ENCODE measurements around the gene HSPBP1.

Gene HSPBP1

DNA sequence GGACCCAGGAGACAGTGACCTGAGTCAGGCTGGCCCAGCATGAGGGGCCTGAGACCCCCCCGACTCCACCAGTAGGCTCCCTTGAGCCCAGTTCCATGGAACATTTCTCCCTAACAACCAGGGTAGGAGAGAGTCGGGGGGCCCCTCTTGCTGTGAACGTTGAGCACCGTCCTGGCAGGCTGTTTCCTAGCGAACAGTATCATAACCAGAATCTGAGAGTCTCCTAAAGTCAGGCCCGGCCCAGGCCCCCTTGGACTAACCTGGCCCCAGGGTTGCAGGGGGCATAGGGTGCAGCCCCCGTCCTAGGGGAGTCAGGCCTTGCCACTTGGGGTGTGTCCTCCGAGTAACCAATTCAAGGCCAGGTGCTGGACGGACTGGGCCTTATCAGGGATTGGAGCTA lies 31.5 kb upstream of the HSPBP1 start:
- Mint-ChIP-seq H3K27ac (no peak overlapping the region), H3K4me1 (ENCODE audit: low read depth) (no peaks in the 10 kb centered on the region), H3K9me3 (no peaks in the 10 kb centered on the region), H3K4me3 (no peak overlapping the region), H3K36me3 (ENCODE audit: low read depth) (peaks cover 3% of the 10 kb centered on the region), H3K27me3 (ENCODE audit: low read depth) (no peaks in the 10 kb centered on the region)

- peaks cover 2% of the 10 kb centered on the region for H3K4me1 Mint-ChIP-seq (ENCODE audit: low read depth)
- peaks cover 3% of the 10 kb centered on the region for H3K36me3 Mint-ChIP-seq (ENCODE audit: low read depth)
- H3K4me3 Mint-ChIP-seq = no peak overlapping the region
- H3K27ac Mint-ChIP-seq = no peak overlapping the region
- H3K27me3 Mint-ChIP-seq (ENCODE audit: low read depth) = no peaks in the 10 kb centered on the region
- H3K9me3 Mint-ChIP-seq = no peaks in the 10 kb centered on the region
These were observed 30.6 kb upstream of the HSPBP1 start for GRCh38 chr19:55310498-55310897.

- H3K27me3 Mint-ChIP-seq (ENCODE audit: low read depth) = no peaks in the 10 kb centered on the region
- no peak overlapping the region for H3K27ac Mint-ChIP-seq
- no peak overlapping the region for H3K4me3 Mint-ChIP-seq
- H3K36me3 Mint-ChIP-seq (ENCODE audit: low read depth) = peaks cover 6% of the 10 kb centered on the region
- H3K4me1 Mint-ChIP-seq (ENCODE audit: low read depth) = peaks cover 2% of the 10 kb centered on the region
- no peaks in the 10 kb centered on the region for H3K9me3 Mint-ChIP-seq
These were observed 29.5 kb upstream of the HSPBP1 start for GRCh38 chr19:55309448-55309847.

DNA sequence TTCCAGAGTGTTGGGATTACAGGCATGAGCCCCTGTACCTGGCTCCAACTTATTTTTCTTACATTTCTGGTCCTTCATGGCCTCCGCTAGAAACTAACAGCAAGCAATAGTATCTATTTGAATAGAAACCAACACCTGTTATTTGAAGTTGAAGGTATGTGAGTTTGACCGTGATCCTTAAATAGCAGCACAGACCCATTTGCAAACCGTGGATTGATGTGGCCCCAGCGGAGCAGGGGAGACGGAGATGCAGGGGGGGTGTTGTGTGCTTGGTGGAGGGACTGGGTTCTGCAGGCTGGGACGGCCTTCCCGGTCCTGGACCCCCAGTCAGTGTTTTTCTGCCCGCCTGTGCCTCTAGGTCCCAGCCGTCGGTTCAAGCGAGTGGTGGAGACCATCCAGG lies 28.4 kb upstream of the HSPBP1 start:
- Mint-ChIP-seq H3K36me3 (ENCODE audit: low read depth) (peaks cover 6% of the 10 kb centered on the region), H3K4me1 (ENCODE audit: low read depth) (peaks cover 2% of the 10 kb centered on the region), H3K27ac (no peak overlapping the region), H3K27me3 (ENCODE audit: low read depth) (no peaks in the 10 kb centered on the region), H3K4me3 (no peak overlapping the region), H3K9me3 (no peaks in the 10 kb centered on the region)

DNA sequence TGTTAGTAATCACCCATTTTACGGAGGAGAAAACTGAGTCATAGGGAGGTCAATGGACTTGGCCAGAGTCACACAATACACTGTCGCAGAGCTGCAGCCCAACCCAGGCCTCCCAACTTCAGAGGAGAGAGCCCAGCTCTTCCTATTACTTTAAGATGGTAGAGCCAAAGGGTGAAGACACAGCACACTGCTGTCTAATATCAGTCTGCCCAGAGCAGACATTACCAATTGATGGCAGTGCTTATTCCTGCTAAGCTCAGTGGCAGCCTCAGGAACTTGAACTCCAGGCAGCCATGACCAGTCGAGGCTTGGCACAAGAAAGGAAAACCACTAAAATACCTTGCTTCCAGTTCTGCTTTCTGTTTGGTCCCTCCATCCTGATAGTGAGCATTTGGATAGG lies 26.8 kb upstream of the HSPBP1 start:
- Mint-ChIP-seq H3K27me3 (ENCODE audit: low read depth) (no peaks in the 10 kb centered on the region), H3K36me3 (ENCODE audit: low read depth) (peaks cover 6% of the 10 kb centered on the region), H3K4me3 (no peak overlapping the region), H3K4me1 (ENCODE audit: low read depth) (peaks cover 6% of the 10 kb centered on the region), H3K27ac (no peak overlapping the region), H3K9me3 (no peaks in the 10 kb centered on the region)

DNA sequence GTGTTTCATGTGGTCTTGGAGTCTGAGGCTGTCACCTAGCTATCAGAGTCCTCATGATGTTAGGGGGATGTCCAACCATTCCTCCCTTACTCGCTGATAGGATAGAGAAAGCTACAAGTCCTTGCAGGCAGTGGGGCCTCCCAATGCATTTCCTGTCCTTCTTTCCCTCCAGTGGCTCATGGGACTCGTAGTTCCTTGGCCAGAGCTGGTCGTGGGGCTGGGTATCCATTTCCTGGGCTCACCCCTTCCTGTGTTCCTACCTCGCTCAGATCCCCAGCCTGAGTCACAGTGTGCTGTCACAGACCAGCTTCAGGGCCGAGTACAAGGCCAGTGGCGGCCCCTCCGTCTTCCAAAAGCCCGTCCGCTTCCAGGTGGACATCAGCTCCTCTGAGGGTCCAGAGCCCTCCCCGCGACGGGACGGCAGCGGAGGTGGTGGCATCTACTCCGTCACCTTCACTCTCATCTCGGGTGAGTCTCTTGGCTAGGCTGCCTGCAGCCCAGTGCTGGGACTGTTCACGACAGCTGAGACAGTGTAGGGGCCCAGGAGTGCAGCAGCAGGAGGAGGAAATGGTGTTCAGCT lies 26.2 kb upstream of the HSPBP1 start:
- H3K4me1 Mint-ChIP-seq (ENCODE audit: low read depth) = peaks cover 8% of the 10 kb centered on the region

DNA sequence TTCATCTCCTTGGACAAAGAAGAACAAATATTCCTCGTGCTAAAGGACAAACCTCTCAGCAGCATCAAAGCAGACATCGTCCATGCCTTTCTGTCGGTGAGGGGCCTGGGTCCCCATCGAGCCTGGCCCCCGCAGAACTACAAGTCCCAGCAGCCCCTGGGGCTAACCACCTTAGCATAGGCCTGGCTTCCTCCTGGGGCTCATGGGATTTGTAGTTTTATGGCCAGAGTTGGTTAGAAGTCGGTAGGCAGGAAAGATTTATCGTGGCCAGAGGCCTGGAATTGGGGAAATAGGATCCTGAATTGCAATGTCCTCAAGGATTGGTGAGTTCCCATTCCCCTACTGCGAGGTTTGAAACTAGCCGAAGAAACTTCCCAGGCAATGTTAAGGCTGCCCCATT lies 25.6 kb upstream of the HSPBP1 start:
- peak overlapping the region; percentile 59 for H3K27ac Mint-ChIP-seq
- H3K27me3 Mint-ChIP-seq (ENCODE audit: low read depth) = no peaks in the 10 kb centered on the region
- H3K36me3 Mint-ChIP-seq (ENCODE audit: low read depth) = peaks cover 6% of the 10 kb centered on the region
- H3K4me1 Mint-ChIP-seq (ENCODE audit: low read depth) = peaks cover 8% of the 10 kb centered on the region
- H3K9me3 Mint-ChIP-seq = no peaks in the 10 kb centered on the region
- no peak overlapping the region for H3K4me3 Mint-ChIP-seq

More for the DNA sequence above, 26.2 kb upstream of the HSPBP1 start:
- peaks cover 6% of the 10 kb centered on the region for H3K36me3 Mint-ChIP-seq (ENCODE audit: low read depth)
- no peaks in the 10 kb centered on the region for H3K9me3 Mint-ChIP-seq
- H3K27ac Mint-ChIP-seq = no peak overlapping the region
- no peaks in the 10 kb centered on the region for H3K27me3 Mint-ChIP-seq (ENCODE audit: low read depth)
- H3K4me3 Mint-ChIP-seq = no peak overlapping the region

- Mint-ChIP-seq H3K27me3 (ENCODE audit: low read depth) (no peaks in the 10 kb centered on the region), H3K9me3 (no peaks in the 10 kb centered on the region), H3K4me1 (ENCODE audit: low read depth) (peaks cover 8% of the 10 kb centered on the region), H3K36me3 (ENCODE audit: low read depth) (peaks cover 6% of the 10 kb centered on the region), H3K4me3 (no peak overlapping the region), H3K27ac (no peak overlapping the region)
These were observed 25.1 kb upstream of the HSPBP1 start for GRCh38 chr19:55304980-55305379.

- Mint-ChIP-seq H3K36me3 (ENCODE audit: low read depth) (peaks cover 6% of the 10 kb centered on the region), H3K4me3 (no peak overlapping the region), H3K9me3 (no peaks in the 10 kb centered on the region), H3K4me1 (ENCODE audit: low read depth) (peaks cover 8% of the 10 kb centered on the region), H3K27me3 (ENCODE audit: low read depth) (no peaks in the 10 kb centered on the region), H3K27ac (no peak overlapping the region)
These were observed 24.5 kb upstream of the HSPBP1 start for GRCh38 chr19:55304279-55304978.

DNA sequence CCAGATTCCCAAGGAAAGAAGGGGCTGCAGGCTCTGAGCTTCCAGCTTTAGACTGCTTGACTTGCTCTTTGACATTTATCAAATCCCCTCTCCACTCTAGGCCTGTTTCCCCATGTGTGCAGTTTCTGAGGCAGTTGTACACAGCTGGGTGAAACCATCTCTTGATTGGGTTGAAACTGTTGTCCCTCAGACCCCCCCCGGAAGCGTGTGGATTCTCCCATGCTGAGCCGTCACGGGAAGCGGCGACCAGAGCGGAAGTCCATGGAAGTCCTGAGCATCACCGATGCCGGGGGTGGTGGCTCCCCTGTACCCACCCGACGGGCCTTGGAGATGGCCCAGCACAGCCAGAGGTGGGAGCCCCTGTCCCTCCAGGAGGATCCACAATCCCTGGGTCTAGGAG lies 23.6 kb upstream of the HSPBP1 start:
- no peaks in the 10 kb centered on the region for H3K27me3 Mint-ChIP-seq (ENCODE audit: low read depth)
- H3K4me3 Mint-ChIP-seq = no peak overlapping the region
- peaks cover 8% of the 10 kb centered on the region for H3K4me1 Mint-ChIP-seq (ENCODE audit: low read depth)
- no peak overlapping the region for H3K27ac Mint-ChIP-seq
- H3K36me3 Mint-ChIP-seq (ENCODE audit: low read depth) = peaks cover 6% of the 10 kb centered on the region
- no peaks in the 10 kb centered on the region for H3K9me3 Mint-ChIP-seq

- Mint-ChIP-seq H3K36me3 (ENCODE audit: low read depth) (peaks cover 6% of the 10 kb centered on the region), H3K27ac (peak overlapping the region; percentile 95), H3K9me3 (no peaks in the 10 kb centered on the region), H3K4me1 (ENCODE audit: low read depth) (peaks cover 8% of the 10 kb centered on the region), H3K4me3 (peak overlapping the region; percentile 96), H3K27me3 (ENCODE audit: low read depth) (no peaks in the 10 kb centered on the region)
These were observed 22.4 kb upstream of the HSPBP1 start for GRCh38 chr19:55302318-55302703.

DNA sequence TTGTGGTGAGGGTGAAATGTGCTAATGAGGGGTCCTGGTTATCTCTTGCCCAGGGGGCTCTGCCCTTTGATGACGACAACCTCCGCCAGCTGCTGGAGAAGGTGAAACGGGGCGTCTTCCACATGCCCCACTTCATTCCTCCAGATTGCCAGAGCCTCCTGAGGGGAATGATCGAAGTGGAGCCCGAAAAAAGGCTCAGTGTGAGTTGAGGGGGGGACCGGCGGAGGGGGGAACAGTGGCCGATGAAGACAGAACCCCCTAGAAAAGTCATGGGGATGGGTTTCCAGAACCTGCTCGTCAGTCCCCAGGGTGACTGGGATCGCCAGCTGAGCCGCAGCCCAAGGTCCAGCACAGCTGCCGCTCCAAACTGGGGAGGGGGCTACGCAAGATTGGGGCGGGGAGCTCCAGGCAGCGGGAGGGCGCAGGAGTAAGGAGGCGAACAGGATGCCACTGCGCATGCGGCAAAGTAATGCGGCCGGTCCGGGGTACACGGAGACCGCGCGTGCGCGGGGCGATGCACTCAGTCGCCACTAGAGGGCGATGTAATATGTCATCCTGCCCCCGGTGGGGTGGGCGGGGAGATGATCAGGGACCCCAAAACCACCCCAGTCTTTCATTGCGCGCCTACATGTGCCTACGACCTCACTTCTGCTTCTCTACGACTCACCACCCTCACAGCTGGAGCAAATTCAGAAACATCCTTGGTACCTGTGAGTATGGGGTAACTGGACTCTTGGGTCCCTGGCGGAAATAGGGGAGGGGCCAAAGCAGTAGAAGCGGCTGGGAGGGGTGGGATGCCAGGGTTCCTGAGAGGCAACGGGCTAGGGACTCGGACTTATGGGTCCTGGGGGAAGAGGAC lies 21.8 kb upstream of the HSPBP1 start:
- Mint-ChIP-seq H3K27me3 (ENCODE audit: low read depth) (no peaks in the 10 kb centered on the region), H3K27ac (peak overlapping the region; percentile 95), H3K4me3 (peak overlapping the region; percentile 96), H3K4me1 (ENCODE audit: low read depth) (peaks cover 8% of the 10 kb centered on the region), H3K9me3 (no peaks in the 10 kb centered on the region), H3K36me3 (ENCODE audit: low read depth) (peaks cover 2% of the 10 kb centered on the region)

- no peaks in the 10 kb centered on the region for H3K27me3 Mint-ChIP-seq (ENCODE audit: low read depth)
- H3K36me3 Mint-ChIP-seq (ENCODE audit: low read depth) = peaks cover 2% of the 10 kb centered on the region
- H3K4me1 Mint-ChIP-seq (ENCODE audit: low read depth) = peaks cover 8% of the 10 kb centered on the region
- H3K9me3 Mint-ChIP-seq = no peaks in the 10 kb centered on the region
- no peak overlapping the region for H3K27ac Mint-ChIP-seq
- H3K4me3 Mint-ChIP-seq = peak overlapping the region; percentile 96
These were observed 21.1 kb upstream of the HSPBP1 start for GRCh38 chr19:55300886-55301458.

DNA sequence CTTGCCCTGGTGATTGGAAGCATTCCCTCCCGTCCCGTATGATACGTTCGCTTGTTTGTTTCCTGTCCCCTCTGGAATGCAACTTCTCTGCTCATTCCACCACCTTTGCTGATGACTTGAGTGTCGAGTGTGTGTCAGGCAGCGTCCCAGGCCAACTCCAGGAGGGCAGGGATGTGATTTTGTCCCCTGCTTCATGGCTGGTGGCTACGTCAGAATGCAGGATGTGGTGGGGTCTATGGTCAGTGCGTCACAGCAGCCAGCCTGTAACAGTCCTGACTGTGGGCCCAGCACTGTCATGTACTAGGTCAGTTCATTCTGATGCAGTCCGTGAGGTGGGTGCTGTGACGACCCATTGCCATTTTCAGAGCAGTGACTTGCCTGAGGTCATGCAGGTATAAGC lies 20.1 kb upstream of the HSPBP1 start:
- Mint-ChIP-seq H3K4me3 (no peak overlapping the region), H3K4me1 (ENCODE audit: low read depth) (peaks cover 6% of the 10 kb centered on the region), H3K27ac (no peak overlapping the region), H3K9me3 (no peaks in the 10 kb centered on the region), H3K27me3 (ENCODE audit: low read depth) (no peaks in the 10 kb centered on the region), H3K36me3 (ENCODE audit: low read depth) (no peaks in the 10 kb centered on the region)

All from T-helper 1 cell treated with Interleukin-12 subunit alpha and Interleukin-12 subunit beta and Interleukin-4 antibody, amounts not matched to agents 30 μg/mL and 1 μg/mL, for 36 hours (primary cell).